Jurkat, Clone E6-1 (cell line): ENCODE measurements around the gene AUTS2.

Experiments
- DNase-seq: peaks from one replicate; pipeline ENCODE4 v3.0.0-alpha.2; 2011; ENCODE audit warnings: low read depth, low spot score
- H3K4me3 ChIP-seq: 2 replicates; pipeline ENCODE4 v1.5.1; 2011; ENCODE audit warnings: mild to moderate bottlenecking, low read length, control low read depth, moderate library complexity

Gene AUTS2

DNA sequence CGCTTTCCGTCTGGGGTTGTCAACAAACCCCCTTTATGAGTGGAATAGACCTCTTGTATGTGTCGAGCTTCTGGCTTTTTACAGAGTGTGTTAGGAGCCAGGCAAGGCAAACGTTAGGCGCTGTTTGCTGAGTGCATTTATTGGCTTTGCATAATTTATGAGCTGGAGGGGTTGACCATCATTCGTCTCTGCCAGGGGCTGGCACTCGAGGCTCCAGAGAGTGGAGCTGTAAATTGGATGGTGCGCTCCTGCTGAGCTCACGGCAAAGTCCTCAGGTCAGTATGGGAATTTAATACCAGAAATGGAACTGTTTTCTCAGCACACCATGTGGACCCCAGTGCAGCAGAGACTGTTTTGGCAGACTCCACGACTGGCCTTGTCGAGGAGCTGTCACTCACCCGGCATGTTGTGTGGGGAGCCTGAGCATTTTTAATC, 834.3 kb downstream of the AUTS2 start:
- DNase-seq: no peak
- no peak overlapping the region for H3K4me3 ChIP-seq

- DNase-seq: no peak
- no peak overlapping the region for H3K4me3 ChIP-seq
Measured at GRCh38 chr7:70434376-70434775, 836.1 kb downstream of the AUTS2 start.

GRCh38 chr7:70434821-70435220, 836.5 kb downstream of the AUTS2 start:
- no peak for DNase-seq
- H3K4me3 ChIP-seq: no peak overlapping the region

GRCh38 chr7:70435634-70436033, 837.4 kb downstream of the AUTS2 start:
- H3K4me3 ChIP-seq: no peak overlapping the region
- DNase-seq: no peak

- no peak for DNase-seq
- no peak overlapping the region for H3K4me3 ChIP-seq
Measured at GRCh38 chr7:70436790-70437350, 838.6 kb downstream of the AUTS2 start.

DNA sequence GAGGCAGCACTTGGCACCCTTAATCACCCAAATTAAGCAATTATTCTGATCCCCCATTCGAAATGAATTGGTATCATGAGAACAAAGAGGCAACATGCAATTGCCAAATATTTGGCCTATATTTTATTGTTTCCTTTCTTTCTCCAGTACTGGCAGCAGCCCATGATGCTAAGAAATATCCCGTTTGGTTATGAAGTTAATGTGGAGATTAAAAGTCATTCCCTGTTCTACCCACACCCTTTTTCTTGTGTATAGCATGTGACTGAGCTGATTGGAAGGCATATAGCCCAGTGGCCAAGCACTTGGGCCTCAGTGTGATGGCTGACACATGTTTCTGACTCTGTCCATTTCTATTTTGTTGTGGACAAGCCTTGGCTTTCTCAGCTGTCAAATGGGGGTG, 841.4 kb downstream of the AUTS2 start:
- no peak overlapping the region for H3K4me3 ChIP-seq
- no peak for DNase-seq

DNA sequence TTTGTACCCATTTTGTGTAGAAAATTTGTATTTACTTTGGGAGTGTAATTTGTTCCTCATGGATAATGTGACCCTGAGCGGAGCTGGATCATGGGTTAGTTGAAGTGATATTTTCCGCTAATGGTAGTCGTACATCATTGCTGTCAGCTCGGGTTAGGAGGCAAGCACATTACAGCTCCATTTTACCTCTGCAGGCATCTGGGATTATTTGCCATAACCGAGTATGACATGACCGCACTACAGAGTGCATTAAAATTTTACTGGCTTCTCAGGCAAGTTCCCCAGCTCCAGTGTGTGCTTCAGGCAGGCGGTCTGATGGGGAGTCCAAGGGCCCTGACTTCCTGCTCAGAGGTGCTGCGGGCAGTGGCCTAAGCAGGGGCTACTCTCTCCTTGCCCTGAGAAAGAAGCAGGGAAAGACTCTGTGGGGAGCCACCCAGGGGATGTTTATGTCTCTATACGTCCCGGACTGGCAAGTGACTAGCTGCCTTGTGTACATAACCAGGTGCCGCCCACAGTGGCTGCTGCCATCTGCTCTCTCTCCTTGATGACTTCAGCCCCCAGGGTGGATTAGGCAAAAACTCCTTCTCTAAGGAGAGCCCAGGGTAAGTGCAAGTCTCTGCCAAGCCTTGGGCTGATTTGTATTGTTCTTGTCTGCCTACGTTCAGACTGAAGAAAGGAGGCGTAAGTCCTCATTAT, 848.3 kb downstream of the AUTS2 start:
- DNase-seq: no peak
- H3K4me3 ChIP-seq: no peak overlapping the region

- H3K4me3 ChIP-seq: no peak overlapping the region
Measured at GRCh38 chr7:70448312-70448906, 850.1 kb downstream of the AUTS2 start.

GRCh38 chr7:70450731-70451130, 852.5 kb downstream of the AUTS2 start:
- DNase-seq: no peak
- no peak overlapping the region for H3K4me3 ChIP-seq

More at GRCh38 chr7:70448312-70448906, 850.1 kb downstream of the AUTS2 start:
- no peak for DNase-seq

- DNase-seq: no peak
- no peak overlapping the region for H3K4me3 ChIP-seq
Measured at GRCh38 chr7:70455925-70456324, 857.6 kb downstream of the AUTS2 start.

GRCh38 chr7:70456719-70457118, 858.4 kb downstream of the AUTS2 start:
- peak; percentile 27 for DNase-seq
- H3K4me3 ChIP-seq: no peak overlapping the region

- no peak overlapping the region for H3K4me3 ChIP-seq
- DNase-seq: no peak
Measured at GRCh38 chr7:70457482-70457881, 859.2 kb downstream of the AUTS2 start.

DNA sequence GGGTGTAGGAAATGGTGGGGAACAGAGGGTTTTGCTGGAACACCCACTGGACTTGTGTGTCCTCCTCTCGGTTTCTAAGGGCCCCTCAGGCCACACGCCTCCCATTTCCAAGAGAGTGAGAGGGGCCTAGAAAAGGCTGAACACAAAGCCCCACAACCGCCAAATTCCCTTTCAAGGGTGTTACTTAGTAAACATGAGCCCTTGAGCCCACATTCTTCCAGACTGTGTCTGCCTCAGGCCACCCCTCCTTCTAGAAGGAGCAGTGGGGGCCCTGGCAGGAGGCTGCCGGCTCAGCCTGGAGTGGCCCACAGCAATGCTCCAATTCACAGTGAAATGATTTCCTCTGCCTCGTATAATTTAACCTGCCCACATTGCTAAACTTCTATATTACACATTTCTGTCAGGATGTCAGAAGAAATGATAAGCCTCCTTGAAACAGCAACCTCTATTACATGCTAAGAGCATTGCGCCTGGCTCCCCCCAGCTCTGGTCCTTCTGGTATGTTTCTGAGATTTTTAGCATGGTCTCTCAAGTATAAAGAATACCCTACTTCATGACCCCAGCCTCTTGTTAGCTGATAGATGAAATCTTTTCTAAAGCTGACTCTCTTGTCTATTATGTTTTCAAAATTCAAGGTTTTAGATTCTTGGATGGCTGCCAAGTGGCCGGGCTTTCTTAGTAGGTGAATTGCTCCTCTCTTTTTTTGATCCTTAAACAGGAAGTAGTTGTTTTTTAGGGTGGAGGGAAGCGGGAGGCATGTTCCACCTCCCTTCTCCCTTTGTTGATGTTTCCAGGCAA, 859.8 kb downstream of the AUTS2 start:
- peak; percentile 21 for DNase-seq
- no peak overlapping the region for H3K4me3 ChIP-seq

- no peak overlapping the region for H3K4me3 ChIP-seq
- no peak for DNase-seq
Measured at GRCh38 chr7:70458745-70459144, 860.5 kb downstream of the AUTS2 start.

- DNase-seq: no peak
- no peak overlapping the region for H3K4me3 ChIP-seq
Measured at GRCh38 chr7:70459546-70459945, 861.3 kb downstream of the AUTS2 start.

DNA sequence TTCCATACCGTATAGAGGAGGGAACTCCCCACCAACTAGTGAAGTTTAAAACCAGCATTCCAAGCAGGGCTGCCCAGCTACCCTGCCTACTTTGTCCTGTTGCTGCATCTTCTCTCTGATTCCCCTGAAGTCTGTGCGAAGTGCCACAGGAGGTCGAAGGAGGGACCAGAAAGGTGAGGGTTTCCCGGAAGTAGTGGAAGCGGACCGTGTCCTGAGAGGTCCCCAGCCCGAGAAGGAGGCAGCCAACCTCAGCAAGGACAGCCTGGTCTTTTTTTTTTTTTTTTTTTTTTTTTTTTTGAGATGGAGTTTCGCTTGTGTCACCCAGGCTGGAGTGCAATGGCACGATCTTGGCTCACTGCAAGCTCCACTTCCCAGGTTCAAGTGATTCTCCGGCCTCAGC, 861.8 kb downstream of the AUTS2 start:
- H3K4me3 ChIP-seq: no peak overlapping the region

DNA sequence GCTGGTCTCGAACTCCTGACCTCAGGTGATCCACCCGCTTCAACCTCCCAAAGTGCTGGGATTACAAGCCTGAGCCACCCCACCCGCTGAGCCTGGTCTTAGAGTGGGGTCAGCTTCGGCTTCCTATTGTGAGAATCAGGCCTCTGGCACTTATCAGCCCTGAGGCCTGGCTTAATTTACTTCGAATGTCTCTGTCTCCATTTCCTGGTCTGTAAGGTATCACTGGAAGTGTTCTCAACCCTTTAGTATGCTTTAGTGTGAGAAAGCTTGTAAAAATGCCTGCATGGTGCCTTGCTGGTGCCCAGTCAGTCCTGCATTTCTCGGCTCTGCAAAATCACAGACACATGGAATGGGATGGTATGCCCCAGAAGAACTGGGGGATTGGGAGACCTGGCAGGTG, 862.3 kb downstream of the AUTS2 start:
- H3K4me3 ChIP-seq: no peak overlapping the region
- DNase-seq: no peak

More for the DNA sequence above, 861.8 kb downstream of the AUTS2 start:
- no peak for DNase-seq

DNA sequence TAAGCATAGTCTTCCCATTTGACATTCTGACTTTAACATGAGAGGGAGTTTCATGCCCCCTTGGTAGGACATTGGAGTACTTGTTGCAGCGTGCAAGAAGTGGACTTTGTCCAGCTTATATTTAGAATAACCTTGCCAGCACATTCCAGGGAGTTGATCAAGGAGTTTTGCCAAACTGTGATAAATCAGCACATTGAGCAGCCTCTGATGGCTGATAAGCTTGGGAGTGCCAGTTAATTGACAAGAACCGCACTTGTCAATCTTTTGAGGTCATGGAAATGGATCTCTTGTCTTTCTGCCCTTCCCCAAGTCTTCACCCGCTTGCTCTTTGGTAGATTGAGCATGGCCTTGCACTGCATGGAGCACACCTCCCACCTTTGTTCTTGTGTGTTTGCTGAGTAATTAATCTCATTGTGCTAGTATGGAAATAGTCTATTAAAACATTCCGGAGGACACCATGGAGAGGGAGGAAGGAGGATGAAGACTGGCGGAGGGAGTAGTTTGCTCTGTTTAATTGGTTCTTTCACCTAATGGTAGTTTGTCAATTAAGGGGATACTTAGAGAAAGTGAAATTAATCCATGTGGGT, 865.2 kb downstream of the AUTS2 start:
- no peak for DNase-seq
- H3K4me3 ChIP-seq: no peak overlapping the region

- H3K4me3 ChIP-seq: no peak overlapping the region
- no peak for DNase-seq
Measured at GRCh38 chr7:70466725-70467364, 868.6 kb downstream of the AUTS2 start.
